ENCODE results near the gene SLC4A3.

DNA sequence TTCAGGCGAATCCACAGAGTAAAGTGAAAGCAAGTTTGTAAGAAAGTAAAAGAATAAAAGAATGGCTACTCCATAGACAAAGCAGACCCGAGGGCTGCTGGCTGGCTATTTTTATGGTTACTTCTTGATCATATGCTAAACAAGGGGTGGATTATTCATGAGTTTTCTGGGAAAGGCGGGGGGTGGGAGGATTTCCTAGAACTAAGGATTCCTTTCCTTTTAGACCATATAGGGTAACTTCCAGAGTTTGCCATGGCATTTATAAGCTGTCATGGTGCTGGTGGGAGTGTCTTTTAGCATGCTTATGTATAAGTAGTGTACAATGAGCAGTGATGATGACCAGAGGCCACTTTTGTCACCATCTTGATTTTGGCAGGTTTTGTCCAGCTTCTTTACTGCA lies 59.8 kb downstream of the SLC4A3 start:
- TF ChIP-seq, protein P1, sequence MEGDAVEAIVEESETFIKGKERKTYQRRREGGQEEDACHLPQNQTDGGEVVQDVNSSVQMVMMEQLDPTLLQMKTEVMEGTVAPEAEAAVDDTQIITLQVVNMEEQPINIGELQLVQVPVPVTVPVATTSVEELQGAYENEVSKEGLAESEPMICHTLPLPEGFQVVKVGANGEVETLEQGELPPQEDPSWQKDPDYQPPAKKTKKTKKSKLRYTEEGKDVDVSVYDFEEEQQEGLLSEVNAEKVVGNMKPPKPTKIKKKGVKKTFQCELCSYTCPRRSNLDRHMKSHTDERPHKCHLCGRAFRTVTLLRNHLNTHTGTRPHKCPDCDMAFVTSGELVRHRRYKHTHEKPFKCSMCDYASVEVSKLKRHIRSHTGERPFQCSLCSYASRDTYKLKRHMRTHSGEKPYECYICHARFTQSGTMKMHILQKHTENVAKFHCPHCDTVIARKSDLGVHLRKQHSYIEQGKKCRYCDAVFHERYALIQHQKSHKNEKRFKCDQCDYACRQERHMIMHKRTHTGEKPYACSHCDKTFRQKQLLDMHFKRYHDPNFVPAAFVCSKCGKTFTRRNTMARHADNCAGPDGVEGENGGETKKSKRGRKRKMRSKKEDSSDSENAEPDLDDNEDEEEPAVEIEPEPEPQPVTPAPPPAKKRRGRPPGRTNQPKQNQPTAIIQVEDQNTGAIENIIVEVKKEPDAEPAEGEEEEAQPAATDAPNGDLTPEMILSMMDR (IDR thresholded peaks at IDR 0.05 in 2 of 3, conservative IDR thresholded peaks at IDR 0.05 in 1 of 3; ENCODE audit: borderline replicate concordance in 1 of 3, insufficient read depth in 1 of 3, low read depth in 2 of 3, low read length in 2 of 3) = no peak
- TF ChIP-seq POLR2AphosphoS5 (IDR thresholded peaks at IDR 0.05; ENCODE audit: low read depth, low read length) = peak; percentile 43; the same call in 1 of the 2 replicates
- TF ChIP-seq, protein P2, sequence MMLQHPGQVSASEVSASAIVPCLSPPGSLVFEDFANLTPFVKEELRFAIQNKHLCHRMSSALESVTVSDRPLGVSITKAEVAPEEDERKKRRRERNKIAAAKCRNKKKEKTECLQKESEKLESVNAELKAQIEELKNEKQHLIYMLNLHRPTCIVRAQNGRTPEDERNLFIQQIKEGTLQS (IDR thresholded peaks at IDR 0.05) = no peak
- TF ChIP-seq EZH2phosphoT487 (IDR thresholded peaks at IDR 0.05; ENCODE audit: borderline replicate concordance) = no peak

Data from HCT116 (cell line).